ENCODE data around the gene PSMA7.
A peak's percentile ranks its signal among the peaks of the same experiment; 100 is the strongest.

Gene PSMA7

DNA sequence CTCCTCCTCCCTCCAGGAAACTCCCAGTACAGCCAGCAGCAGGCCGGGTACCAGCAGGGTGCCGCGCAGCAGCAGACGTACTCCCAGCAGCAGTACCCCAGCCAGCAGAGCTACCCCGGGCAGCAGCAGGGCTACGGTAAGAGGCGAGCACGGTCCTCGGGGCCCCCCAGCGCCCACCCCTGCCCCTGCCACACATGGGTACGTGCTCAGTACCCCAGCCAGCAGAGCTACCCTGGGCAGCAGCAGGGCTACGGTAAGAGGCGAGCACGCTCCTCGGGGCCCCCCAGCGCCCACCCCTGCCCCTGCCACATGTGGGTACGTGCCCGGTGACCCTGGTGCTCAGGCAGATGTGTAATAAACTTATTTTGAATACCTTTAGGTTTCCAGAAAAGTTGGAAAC, 29.5 kb upstream of the PSMA7 start:
- no peak for DNase-seq (ENCODE audit: low read depth in 2 of 2, low spot score in 1 of 2)

- DNase-seq (ENCODE audit: low read depth in 2 of 2, low spot score in 1 of 2): no peak
These were observed 28.1 kb upstream of the PSMA7 start for GRCh38 chr20:62171245-62171644.

DNA sequence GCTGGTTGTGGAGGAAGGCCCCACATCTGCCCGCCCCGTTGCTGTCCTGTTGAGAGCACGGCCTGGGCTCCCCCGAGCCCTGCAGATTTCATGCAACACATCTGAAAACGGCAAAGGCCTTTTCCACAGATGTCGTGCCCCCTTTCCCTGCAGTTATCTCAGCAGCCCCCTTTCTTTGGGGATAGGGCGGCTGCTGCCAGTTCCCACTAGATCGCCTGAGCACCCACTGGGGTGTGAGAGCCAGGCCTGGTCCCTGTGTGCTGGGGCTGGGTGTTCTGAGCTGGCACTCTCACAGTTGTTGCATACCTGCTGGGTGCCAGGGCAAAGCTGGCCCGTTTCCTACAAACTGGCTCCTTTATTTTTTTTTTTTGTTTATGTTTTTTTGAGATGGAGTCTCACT, 27.3 kb upstream of the PSMA7 start:
- no peak for DNase-seq (ENCODE audit: low read depth in 2 of 2, low spot score in 1 of 2)

GRCh38 chr20:62168890-62169435, 25.8 kb upstream of the PSMA7 start:
- no peak for DNase-seq (ENCODE audit: low read depth in 2 of 2, low spot score in 1 of 2)

GRCh38 chr20:62168061-62168460, 24.9 kb upstream of the PSMA7 start:
- no peak for DNase-seq (ENCODE audit: low read depth in 2 of 2, low spot score in 1 of 2)

DNA sequence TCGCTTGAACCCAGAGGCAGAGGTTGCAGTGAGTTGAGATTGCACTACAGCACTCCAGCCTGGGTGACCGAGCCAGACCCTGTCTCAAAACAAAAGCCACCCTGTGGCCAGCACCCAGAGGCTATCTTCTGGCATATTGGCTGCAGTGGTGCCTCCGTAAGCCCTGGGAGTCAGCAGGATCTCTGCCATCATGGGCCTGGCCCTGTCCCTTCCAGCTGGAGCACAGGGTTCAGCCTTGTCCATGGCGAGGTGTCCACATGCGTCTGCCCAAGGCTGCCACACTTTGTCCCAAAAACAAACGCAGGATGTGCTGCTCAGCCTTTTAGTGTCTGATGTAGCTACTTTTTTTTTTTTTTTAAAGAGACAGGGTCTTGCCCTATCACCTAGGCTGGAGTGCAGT, 24.3 kb upstream of the PSMA7 start:
- DNase-seq (ENCODE audit: low read depth in 2 of 2, low spot score in 1 of 2): no peak

GRCh38 chr20:62165762-62166399, 22.7 kb upstream of the PSMA7 start:
- DNase-seq (ENCODE audit: low read depth in 2 of 2, low spot score in 1 of 2): no peak

GRCh38 chr20:62164879-62165761, 21.9 kb upstream of the PSMA7 start:
- no peak for DNase-seq (ENCODE audit: low read depth in 2 of 2, low spot score in 1 of 2)

DNA sequence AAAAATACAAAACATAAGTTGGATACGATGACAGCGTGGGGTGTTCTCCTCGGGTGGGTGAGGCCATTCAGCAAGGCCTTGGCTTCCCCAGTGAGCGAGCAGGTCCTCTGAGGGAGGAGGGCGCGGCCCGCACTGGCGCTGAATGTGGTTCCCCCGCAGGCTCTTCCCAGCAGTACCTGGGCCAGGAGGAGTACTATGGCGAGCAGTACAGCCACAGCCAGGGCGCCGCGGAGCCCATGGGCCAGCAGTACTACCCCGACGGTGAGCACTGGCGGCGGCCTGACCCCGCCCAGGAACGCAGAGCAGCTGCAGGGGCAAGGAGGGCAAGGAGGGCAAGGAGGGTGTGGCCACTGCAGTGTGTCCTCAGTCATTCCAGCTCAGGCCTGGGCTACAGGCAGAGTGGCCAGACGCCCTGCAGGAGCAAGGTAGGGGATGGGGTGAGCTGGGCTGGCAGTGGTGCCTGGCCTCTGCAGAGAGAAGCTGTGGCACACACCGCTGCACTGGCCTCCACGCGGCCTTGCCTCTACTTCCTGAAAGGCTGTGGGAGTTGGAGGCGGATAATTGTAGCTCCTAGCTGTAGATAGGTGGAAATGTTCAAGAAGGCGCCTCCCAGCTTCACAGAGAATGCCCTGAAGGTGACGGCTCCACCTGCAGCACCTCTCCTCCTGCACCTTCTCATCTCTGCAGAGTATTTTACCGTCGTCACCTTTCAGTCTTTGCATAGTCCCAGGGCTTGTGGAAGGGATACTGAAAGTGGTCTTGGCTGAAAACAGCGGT, 21.0 kb upstream of the PSMA7 start:
- DNase-seq (ENCODE audit: low read depth in 2 of 2, low spot score in 1 of 2): no peak

- DNase-seq (ENCODE audit: low read depth in 2 of 2, low spot score in 1 of 2): no peak
These were observed 20.3 kb upstream of the PSMA7 start for GRCh38 chr20:62163485-62163865.

DNA sequence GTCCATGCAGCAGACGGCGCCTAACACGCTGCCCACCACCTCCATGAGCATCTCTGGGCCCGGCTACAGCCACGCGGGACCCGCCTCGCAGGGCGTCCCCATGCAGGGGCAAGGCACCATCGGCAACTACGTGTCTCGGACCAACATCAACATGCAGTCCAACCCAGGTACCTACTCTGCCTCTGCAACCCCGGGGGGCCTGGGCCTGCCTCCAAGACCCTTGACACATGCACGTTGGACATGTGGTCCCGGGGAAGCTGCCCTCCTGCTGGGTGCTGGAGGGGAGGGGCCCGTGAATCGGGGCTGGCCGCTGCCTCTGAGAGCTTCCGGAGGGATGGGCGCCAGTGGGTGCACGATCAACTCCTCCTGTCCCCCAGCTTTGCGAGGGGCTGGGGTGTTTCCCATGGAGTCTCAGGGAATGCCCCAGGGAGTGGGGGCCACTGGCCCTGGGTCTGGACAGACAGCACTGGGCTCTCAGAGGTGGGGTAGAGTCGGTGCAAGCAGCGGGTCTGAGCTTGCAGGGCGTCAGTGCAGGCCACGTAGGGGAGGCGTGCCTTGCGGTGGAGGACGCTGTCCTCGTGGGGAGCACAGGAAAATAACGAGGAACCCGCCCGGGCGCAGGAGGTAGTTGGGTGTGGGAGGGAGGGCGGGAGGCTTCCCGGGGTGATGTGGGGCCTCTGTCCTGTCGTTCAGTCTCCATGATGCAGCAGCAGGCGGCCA, 19.7 kb upstream of the PSMA7 start:
- no peak for DNase-seq (ENCODE audit: low read depth in 2 of 2, low spot score in 1 of 2)

DNA sequence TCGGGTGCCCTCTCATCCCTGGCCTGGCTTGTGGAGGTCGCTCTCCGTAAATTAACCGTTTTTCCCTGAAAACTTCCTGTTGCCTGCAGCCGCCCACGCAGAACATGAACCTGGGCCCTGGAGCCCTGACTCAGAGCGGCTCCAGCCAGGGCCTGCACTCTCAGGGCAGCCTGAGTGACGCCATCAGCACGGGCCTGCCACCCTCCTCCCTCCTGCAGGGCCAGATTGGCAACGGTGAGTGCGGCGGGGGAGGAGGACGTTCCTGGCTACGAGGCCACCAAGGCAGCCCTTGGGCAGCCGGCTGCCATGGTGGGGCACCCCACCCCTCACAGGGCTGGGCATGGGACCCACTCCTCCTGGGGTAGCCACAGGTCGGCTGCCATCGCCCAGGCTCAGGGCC, 18.2 kb upstream of the PSMA7 start:
- DNase-seq (ENCODE audit: low read depth in 2 of 2, low spot score in 1 of 2): no peak

DNA sequence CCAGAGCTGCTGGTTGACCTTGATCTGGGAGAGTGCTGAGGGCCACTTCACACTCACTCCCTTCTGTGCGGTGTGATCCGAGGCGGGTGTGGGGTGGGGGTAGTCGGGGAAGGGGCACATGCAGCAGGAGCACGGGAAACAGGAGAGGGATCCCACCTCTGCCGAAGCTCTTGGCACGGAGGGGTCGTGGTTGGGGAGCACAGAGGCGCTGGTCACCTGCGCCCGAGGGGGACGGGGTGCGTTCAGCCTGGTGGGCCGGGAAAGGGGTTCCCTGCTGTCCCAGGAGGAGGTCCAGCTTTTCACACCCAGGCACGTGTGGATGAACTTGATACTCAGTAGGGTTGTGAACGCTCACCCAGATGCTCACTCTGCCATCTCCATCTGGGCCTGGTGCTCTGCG, 17.7 kb upstream of the PSMA7 start:
- no peak for DNase-seq (ENCODE audit: low read depth in 2 of 2, low spot score in 1 of 2)

- DNase-seq (ENCODE audit: low read depth in 2 of 2, low spot score in 1 of 2): no peak
These were observed 17.1 kb upstream of the PSMA7 start for GRCh38 chr20:62160253-62160652.

DNA sequence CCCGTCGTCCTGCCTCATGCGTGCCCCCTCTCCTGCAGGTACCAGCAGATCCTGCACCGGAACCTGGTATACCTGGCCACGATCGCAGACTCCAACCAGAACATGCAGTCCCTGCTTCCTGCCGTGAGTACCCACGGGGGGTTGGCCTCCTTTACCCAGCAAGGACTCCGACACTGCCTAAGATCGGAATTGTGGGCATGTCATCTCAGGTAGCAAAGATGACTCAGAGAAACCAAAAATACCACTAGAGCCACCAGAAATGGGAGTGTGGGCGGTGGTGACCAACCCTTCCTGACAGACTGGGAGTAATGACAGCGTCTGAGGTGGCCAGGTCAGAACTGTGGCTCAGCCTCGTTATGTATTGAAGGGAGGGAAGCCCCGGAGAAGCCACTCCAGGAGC, 16.6 kb upstream of the PSMA7 start:
- DNase-seq (ENCODE audit: low read depth in 2 of 2, low spot score in 1 of 2): peak in 1 of 2 donors; percentile 38

- DNase-seq (ENCODE audit: low read depth in 2 of 2, low spot score in 1 of 2): no peak
These were observed 15.9 kb upstream of the PSMA7 start for GRCh38 chr20:62159052-62159451.

- DNase-seq (ENCODE audit: low read depth in 2 of 2, low spot score in 1 of 2): no peak
These were observed 15.3 kb upstream of the PSMA7 start for GRCh38 chr20:62158541-62158940.

GRCh38 chr20:62158088-62158400, 14.8 kb upstream of the PSMA7 start:
- no peak for DNase-seq (ENCODE audit: low read depth in 2 of 2, low spot score in 1 of 2)

- DNase-seq (ENCODE audit: low read depth in 2 of 2, low spot score in 1 of 2): no peak
These were observed 14.3 kb upstream of the PSMA7 start for GRCh38 chr20:62157387-62158087.

GRCh38 chr20:62156592-62157386, 13.6 kb upstream of the PSMA7 start:
- peak; percentile 42 to 45 for DNase-seq (ENCODE audit: low read depth in 2 of 2, low spot score in 1 of 2)
